GM23338 (cell line): ENCODE data around the gene KYAT1. TPM values are rescaled to one million over a fixed set of nuclear protein-coding genes. Genes with fewer than 3 reads are reported as not detected.

Experiments used
- ATAC-seq: fragments of 200-7000 bp; cut with Tn5 transposase; 3 replicates; pipeline ENCODE4 v1.9.1; 2020
- DNase-seq: peaks from one replicate; pipeline ENCODE4 v3.0.0-alpha.2; 2015; ENCODE audit warnings: low spot score
- H2AFZ ChIP-seq: fragments of 200-600 bp; sonication (generic); 2 replicates; pipeline ENCODE4 v1.8.0; 2016; ENCODE audit warnings: antibody characterized with exemption, mild to moderate bottlenecking, moderate library complexity
- H3F3A ChIP-seq: fragments of 200-600 bp; sonication (generic); replicated peaks from 2 replicates; pipeline ENCODE4 v1.8.0; 2017; ENCODE audit warnings: antibody characterized with exemption, mixed run types, low read depth
- H3K27ac ChIP-seq: fragments of 200-600 bp; sonication (generic); 2 replicates; pipeline ENCODE4 v1.6.1; 2016; ENCODE audit warnings: low read depth
- H3K27me3 ChIP-seq: fragments of 200-600 bp; sonication (generic); 2 replicates; pipeline ENCODE4 v1.8.0; 2016; ENCODE audit warnings: mild to moderate bottlenecking, mixed run types, moderate library complexity; ENCODE audit not compliant: insufficient read depth
- H3K36me3 ChIP-seq: fragments of 200-600 bp; sonication (generic); 2 replicates; pipeline ENCODE4 v1.8.0; 2016; ENCODE audit warnings: mild to moderate bottlenecking; ENCODE audit not compliant: insufficient read depth
- H3K4me1 ChIP-seq: fragments of 200-600 bp; sonication (generic); 2 replicates; pipeline ENCODE4 v1.8.0; 2016; ENCODE audit warnings: mild to moderate bottlenecking, moderate library complexity; ENCODE audit not compliant: insufficient read depth
- H3K4me2 ChIP-seq: fragments of 200-600 bp; sonication (generic); 2 replicates; pipeline ENCODE4 v1.7.1; 2017; ENCODE audit warnings: mixed run types
- H3K4me3 ChIP-seq: fragments of 200-600 bp; sonication (generic); 2 replicates; pipeline ENCODE4 v1.6.1; 2016; ENCODE audit warnings: mixed run types
- H3K79me2 ChIP-seq: fragments of 200-600 bp; sonication (generic); replicated peaks from 2 replicates; pipeline ENCODE4 v1.8.0; 2017; ENCODE audit warnings: mild to moderate bottlenecking; ENCODE audit not compliant: insufficient read depth
- H3K9me2 ChIP-seq: fragments of 200-600 bp; sonication (generic); 2 replicates; pipeline ENCODE4 v1.8.0; 2017; ENCODE audit not compliant: insufficient read depth
- H4K20me1 ChIP-seq: fragments of 200-600 bp; sonication (generic); replicated peaks from 2 replicates; pipeline ENCODE4 v1.8.0; 2017; ENCODE audit warnings: mild to moderate bottlenecking; ENCODE audit not compliant: insufficient read depth
- H3K27ac Mint-ChIP-seq: 2 replicates; pipeline ENCODE4 v1.8.0; 2020; ENCODE audit warnings: inconsistent platforms, mild to moderate bottlenecking, moderate library complexity, mixed read lengths
- H3K27me3 Mint-ChIP-seq: 3 replicates; pipeline ENCODE4 v1.8.0; 2022; ENCODE audit warnings: low read depth, mild to moderate bottlenecking, moderate library complexity, mixed read lengths, inconsistent platforms; ENCODE audit not compliant: insufficient read depth, poor library complexity
- H3K36me3 Mint-ChIP-seq: 3 replicates; pipeline ENCODE4 v1.8.0; 2021; ENCODE audit warnings: low read depth, mild to moderate bottlenecking, inconsistent platforms, moderate library complexity, mixed read lengths
- H3K4me1 Mint-ChIP-seq: 3 replicates; pipeline ENCODE4 v1.8.0; 2020; ENCODE audit warnings: mild to moderate bottlenecking, inconsistent platforms, mixed read lengths
- H3K4me3 Mint-ChIP-seq: 3 replicates; pipeline ENCODE4 v1.8.0; 2021; ENCODE audit warnings: moderate library complexity, mild to moderate bottlenecking, inconsistent platforms, mixed read lengths
- H3K9me3 Mint-ChIP-seq: 3 replicates; pipeline ENCODE4 v1.8.0; 2020; ENCODE audit warnings: moderate library complexity, mild to moderate bottlenecking, inconsistent platforms, mixed read lengths
- CREB1 ChIP-seq: fragments of 250-450 bp; sonication (Bioruptor Pico); IDR thresholded peaks from 2 replicates; pipeline ENCODE4 v1.5.0; 2020; ENCODE audit warnings: low read depth, mild to moderate bottlenecking, moderate library complexity
- EZH2 ChIP-seq: fragments of 200-600 bp; sonication (generic); IDR thresholded peaks from one replicate; pipeline ENCODE4 v1.8.0; 2017; ENCODE audit warnings: antibody characterized with exemption, mild to moderate bottlenecking, low read depth; ENCODE audit not compliant: unreplicated experiment
- EZH2phosphoT487 ChIP-seq: fragments of 200-600 bp; sonication (generic); IDR thresholded peaks from one replicate; pipeline ENCODE4 v1.8.1; 2018; ENCODE audit warnings: antibody characterized with exemption; ENCODE audit not compliant: unreplicated experiment
- JUNB ChIP-seq: IDR thresholded peaks from one replicate; pipeline ENCODE4 v1.6.1; 2016; ENCODE audit warnings: antibody characterized with exemption; ENCODE audit not compliant: unreplicated experiment
- NANOG ChIP-seq: IDR thresholded peaks from 2 replicates; pipeline ENCODE4 v1.6.1; 2016; ENCODE audit warnings: antibody characterized with exemption, borderline replicate concordance
- POLR2AphosphoS5 ChIP-seq: IDR thresholded peaks from 2 replicates; pipeline ENCODE4 v1.6.1; 2016; ENCODE audit warnings: antibody characterized with exemption, low read depth
- STAT1 ChIP-seq: IDR thresholded peaks from one replicate; pipeline ENCODE4 v1.6.1; 2016; ENCODE audit warnings: antibody characterized with exemption; ENCODE audit not compliant: unreplicated experiment
- ZNF114 ChIP-seq: fragments of 250-450 bp; sonication (Bioruptor Pico); IDR thresholded peaks from 2 replicates; pipeline ENCODE4 v1.5.0; 2020; ENCODE audit warnings: mild to moderate bottlenecking, moderate library complexity
- ZNF331 ChIP-seq: fragments of 250-450 bp; sonication (Bioruptor Pico); IDR thresholded peaks from 2 replicates; pipeline ENCODE4 v1.5.0; 2020; ENCODE audit warnings: low read depth, mild to moderate bottlenecking, moderate library complexity
- polyA plus RNA-seq: library from polyadenylated mRNA; unstranded; fragments of >200 nt; fragmentation: Nextera tagmentation; extraction: Ambion mirVana; gene quantifications from 2 replicates; pipeline ENCODE4 v1.2.1, GENCODE V29; 2016
- total RNA-seq: library from RNA; depleted of rRNA; stranded (reverse); fragments of >200 nt; shearing (Covaris generic); gene quantifications from 2 replicates; pipeline ENCODE4 v1.2.3, GENCODE V29; 2014
- TF ChIP-seq, protein P1 (sequence below): IDR thresholded peaks from one replicate; pipeline ENCODE4 v1.6.1; 2018; ENCODE audit warnings: antibody characterized with exemption; ENCODE audit not compliant: unreplicated experiment
- TF ChIP-seq, protein P2 (sequence below): fragments of 250-450 bp; sonication (Bioruptor Pico); IDR thresholded peaks from 2 replicates; pipeline ENCODE4 v1.5.0; 2020; ENCODE audit warnings: mild to moderate bottlenecking, moderate library complexity
- TF ChIP-seq, protein P3 (sequence below): IDR thresholded peaks from 2 replicates; pipeline ENCODE4 v1.6.1; 2016; ENCODE audit warnings: antibody characterized with exemption
- TF ChIP-seq, protein P4 (sequence below), 2 experiments: fragments of 200-600 bp in 1 of 2; sonication (generic) in 1 of 2; conservative IDR thresholded peaks; 2 replicates each; pipeline versions ENCODE4 v1.5.1 to v1.6.1; 2016 to 2017; ENCODE audit warnings: antibody characterized with exemption in 2 of 2, low read depth in 2 of 2, mild to moderate bottlenecking in 2 of 2, moderate library complexity in 1 of 2

The KYAT1 gene
- total and polyA plus RNA-seq, 2 experiments from 2014 or later = 26.1 to 34.0 TPM

DNA sequence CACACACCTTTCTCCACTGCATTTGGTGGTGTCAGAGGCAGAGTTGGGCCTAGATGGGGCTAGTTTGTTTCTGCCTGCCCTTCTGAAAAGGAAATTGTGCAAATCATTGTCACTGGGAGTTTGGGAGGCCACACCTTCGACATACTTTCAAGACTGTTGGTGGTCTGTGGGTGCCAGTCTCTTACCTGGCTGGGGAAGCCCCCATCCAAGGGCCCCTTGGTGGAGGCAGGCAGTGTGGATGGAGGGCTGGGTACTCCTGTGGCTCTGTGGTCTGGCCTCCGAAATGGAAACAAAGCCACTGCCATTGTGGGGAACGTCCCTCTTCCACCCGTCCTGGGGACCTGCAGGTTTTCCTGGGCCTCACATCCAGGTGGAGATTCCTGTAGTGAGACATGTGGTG, 28.1 kb upstream of the KYAT1 start:
- TF ChIP-seq, protein P1, sequence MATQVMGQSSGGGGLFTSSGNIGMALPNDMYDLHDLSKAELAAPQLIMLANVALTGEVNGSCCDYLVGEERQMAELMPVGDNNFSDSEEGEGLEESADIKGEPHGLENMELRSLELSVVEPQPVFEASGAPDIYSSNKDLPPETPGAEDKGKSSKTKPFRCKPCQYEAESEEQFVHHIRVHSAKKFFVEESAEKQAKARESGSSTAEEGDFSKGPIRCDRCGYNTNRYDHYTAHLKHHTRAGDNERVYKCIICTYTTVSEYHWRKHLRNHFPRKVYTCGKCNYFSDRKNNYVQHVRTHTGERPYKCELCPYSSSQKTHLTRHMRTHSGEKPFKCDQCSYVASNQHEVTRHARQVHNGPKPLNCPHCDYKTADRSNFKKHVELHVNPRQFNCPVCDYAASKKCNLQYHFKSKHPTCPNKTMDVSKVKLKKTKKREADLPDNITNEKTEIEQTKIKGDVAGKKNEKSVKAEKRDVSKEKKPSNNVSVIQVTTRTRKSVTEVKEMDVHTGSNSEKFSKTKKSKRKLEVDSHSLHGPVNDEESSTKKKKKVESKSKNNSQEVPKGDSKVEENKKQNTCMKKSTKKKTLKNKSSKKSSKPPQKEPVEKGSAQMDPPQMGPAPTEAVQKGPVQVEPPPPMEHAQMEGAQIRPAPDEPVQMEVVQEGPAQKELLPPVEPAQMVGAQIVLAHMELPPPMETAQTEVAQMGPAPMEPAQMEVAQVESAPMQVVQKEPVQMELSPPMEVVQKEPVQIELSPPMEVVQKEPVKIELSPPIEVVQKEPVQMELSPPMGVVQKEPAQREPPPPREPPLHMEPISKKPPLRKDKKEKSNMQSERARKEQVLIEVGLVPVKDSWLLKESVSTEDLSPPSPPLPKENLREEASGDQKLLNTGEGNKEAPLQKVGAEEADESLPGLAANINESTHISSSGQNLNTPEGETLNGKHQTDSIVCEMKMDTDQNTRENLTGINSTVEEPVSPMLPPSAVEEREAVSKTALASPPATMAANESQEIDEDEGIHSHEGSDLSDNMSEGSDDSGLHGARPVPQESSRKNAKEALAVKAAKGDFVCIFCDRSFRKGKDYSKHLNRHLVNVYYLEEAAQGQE = no peak
- TF ChIP-seq EZH2 (no peak), POLR2AphosphoS5 (no peak), NANOG (no peak), ZNF331 (CRISPR knock-in tag) (no peak), CREB1 (CRISPR knock-in tag) (no peak), EZH2phosphoT487 (no peak), STAT1 (no peak), ZNF114 (no peak), JUNB (no peak)
- TF ChIP-seq, protein P2, sequence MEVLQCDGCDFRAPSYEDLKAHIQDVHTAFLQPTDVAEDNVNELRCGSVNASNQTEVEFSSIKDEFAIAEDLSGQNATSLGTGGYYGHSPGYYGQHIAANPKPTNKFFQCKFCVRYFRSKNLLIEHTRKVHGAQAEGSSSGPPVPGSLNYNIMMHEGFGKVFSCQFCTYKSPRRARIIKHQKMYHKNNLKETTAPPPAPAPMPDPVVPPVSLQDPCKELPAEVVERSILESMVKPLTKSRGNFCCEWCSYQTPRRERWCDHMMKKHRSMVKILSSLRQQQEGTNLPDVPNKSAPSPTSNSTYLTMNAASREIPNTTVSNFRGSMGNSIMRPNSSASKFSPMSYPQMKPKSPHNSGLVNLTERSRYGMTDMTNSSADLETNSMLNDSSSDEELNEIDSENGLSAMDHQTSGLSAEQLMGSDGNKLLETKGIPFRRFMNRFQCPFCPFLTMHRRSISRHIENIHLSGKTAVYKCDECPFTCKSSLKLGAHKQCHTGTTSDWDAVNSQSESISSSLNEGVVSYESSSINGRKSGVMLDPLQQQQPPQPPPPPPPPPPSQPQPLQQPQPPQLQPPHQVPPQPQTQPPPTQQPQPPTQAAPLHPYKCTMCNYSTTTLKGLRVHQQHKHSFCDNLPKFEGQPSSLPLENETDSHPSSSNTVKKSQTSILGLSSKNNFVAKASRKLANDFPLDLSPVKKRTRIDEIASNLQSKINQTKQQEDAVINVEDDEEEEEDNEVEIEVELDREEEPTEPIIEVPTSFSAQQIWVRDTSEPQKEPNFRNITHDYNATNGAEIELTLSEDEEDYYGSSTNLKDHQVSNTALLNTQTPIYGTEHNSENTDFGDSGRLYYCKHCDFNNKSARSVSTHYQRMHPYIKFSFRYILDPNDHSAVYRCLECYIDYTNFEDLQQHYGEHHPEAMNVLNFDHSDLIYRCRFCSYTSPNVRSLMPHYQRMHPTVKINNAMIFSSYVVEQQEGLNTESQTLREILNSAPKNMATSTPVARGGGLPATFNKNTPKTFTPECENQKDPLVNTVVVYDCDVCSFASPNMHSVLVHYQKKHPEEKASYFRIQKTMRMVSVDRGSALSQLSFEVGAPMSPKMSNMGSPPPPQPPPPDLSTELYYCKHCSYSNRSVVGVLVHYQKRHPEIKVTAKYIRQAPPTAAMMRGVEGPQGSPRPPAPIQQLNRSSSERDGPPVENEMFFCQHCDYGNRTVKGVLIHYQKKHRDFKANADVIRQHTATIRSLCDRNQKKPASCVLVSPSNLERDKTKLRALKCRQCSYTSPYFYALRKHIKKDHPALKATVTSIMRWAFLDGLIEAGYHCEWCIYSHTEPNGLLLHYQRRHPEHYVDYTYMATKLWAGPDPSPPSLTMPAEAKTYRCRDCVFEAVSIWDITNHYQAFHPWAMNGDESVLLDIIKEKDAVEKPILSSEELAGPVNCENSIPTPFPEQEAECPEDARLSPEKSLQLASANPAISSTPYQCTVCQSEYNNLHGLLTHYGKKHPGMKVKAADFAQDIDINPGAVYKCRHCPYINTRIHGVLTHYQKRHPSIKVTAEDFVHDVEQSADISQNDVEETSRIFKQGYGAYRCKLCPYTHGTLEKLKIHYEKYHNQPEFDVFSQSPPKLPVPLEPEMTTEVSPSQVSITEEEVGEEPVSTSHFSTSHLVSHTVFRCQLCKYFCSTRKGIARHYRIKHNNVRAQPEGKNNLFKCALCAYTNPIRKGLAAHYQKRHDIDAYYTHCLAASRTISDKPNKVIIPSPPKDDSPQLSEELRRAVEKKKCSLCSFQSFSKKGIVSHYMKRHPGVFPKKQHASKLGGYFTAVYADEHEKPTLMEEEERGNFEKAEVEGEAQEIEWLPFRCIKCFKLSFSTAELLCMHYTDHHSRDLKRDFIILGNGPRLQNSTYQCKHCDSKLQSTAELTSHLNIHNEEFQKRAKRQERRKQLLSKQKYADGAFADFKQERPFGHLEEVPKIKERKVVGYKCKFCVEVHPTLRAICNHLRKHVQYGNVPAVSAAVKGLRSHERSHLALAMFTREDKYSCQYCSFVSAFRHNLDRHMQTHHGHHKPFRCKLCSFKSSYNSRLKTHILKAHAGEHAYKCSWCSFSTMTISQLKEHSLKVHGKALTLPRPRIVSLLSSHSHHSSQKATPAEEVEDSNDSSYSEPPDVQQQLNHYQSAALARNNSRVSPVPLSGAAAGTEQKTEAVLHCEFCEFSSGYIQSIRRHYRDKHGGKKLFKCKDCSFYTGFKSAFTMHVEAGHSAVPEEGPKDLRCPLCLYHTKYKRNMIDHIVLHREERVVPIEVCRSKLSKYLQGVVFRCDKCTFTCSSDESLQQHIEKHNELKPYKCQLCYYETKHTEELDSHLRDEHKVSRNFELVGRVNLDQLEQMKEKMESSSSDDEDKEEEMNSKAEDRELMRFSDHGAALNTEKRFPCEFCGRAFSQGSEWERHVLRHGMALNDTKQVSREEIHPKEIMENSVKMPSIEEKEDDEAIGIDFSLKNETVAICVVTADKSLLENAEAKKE (CRISPR knock-in tag) = no peak
- TF ChIP-seq, protein P3, sequence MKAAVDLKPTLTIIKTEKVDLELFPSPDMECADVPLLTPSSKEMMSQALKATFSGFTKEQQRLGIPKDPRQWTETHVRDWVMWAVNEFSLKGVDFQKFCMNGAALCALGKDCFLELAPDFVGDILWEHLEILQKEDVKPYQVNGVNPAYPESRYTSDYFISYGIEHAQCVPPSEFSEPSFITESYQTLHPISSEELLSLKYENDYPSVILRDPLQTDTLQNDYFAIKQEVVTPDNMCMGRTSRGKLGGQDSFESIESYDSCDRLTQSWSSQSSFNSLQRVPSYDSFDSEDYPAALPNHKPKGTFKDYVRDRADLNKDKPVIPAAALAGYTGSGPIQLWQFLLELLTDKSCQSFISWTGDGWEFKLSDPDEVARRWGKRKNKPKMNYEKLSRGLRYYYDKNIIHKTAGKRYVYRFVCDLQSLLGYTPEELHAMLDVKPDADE = no peak
- TF ChIP-seq, protein P4, sequence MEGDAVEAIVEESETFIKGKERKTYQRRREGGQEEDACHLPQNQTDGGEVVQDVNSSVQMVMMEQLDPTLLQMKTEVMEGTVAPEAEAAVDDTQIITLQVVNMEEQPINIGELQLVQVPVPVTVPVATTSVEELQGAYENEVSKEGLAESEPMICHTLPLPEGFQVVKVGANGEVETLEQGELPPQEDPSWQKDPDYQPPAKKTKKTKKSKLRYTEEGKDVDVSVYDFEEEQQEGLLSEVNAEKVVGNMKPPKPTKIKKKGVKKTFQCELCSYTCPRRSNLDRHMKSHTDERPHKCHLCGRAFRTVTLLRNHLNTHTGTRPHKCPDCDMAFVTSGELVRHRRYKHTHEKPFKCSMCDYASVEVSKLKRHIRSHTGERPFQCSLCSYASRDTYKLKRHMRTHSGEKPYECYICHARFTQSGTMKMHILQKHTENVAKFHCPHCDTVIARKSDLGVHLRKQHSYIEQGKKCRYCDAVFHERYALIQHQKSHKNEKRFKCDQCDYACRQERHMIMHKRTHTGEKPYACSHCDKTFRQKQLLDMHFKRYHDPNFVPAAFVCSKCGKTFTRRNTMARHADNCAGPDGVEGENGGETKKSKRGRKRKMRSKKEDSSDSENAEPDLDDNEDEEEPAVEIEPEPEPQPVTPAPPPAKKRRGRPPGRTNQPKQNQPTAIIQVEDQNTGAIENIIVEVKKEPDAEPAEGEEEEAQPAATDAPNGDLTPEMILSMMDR (conservative IDR thresholded peaks at IDR 0.05; ENCODE audit: low read depth in 2 of 2) = no peak
- Histone ChIP-seq H3K27ac (no peak overlapping the region), H3K36me3 (peaks cover 5% of the 10 kb centered on the region; the same call in 1 of the 2 replicates), H4K20me1 (peaks cover 17% of the 10 kb centered on the region; the same call in 1 of the 2 replicates), H3K4me2 (no peak overlapping the region), H3K4me3 (no peak overlapping the region), H2AFZ (no peak overlapping the region), H3K4me1 (peaks cover 13% of the 10 kb centered on the region), H3K79me2 (peaks cover 41% of the 10 kb centered on the region), H3K27me3 (no peaks in the 10 kb centered on the region), H3F3A (no peaks in the 10 kb centered on the region), H3K9me2 (no peaks in the 10 kb centered on the region)
- no peak overlapping the region for H3K27ac Mint-ChIP-seq
- DNase-seq (no peak), ATAC-seq (no peak)
- H3K36me3 Mint-ChIP-seq = peaks cover 60% of the 10 kb centered on the region
- peaks cover 32% of the 10 kb centered on the region for H3K4me1 Mint-ChIP-seq
- H3K27me3 Mint-ChIP-seq = peaks cover 6% of the 10 kb centered on the region
- H3K4me3 Mint-ChIP-seq = no peak overlapping the region
- H3K9me3 Mint-ChIP-seq = no peaks in the 10 kb centered on the region
